ENCODE data around the gene PDZD2.

DNA sequence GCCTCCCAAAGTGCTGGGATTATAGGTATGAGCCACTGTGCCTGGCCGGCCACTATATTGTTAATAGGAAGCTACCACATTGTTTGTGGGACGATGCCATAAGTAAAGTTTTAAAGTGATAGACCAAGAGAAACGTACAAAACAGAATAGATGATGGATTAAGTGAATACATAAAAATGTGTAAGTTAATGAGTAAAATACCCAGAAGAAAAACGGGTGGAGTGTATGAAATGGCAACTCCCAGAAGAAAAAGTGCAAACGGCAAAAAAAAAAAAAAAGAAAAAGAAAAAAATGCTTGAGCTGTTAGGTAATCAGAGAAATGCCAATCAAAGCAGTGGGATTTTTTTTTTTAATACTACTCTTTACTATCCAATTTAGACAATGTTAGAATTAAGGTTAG lies 246.0 kb downstream of the PDZD2 start:
- TF ChIP-seq, protein P1, sequence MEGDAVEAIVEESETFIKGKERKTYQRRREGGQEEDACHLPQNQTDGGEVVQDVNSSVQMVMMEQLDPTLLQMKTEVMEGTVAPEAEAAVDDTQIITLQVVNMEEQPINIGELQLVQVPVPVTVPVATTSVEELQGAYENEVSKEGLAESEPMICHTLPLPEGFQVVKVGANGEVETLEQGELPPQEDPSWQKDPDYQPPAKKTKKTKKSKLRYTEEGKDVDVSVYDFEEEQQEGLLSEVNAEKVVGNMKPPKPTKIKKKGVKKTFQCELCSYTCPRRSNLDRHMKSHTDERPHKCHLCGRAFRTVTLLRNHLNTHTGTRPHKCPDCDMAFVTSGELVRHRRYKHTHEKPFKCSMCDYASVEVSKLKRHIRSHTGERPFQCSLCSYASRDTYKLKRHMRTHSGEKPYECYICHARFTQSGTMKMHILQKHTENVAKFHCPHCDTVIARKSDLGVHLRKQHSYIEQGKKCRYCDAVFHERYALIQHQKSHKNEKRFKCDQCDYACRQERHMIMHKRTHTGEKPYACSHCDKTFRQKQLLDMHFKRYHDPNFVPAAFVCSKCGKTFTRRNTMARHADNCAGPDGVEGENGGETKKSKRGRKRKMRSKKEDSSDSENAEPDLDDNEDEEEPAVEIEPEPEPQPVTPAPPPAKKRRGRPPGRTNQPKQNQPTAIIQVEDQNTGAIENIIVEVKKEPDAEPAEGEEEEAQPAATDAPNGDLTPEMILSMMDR (IDR thresholded peaks at IDR 0.05 in 2 of 3, conservative IDR thresholded peaks at IDR 0.05 in 1 of 3; ENCODE audit: borderline replicate concordance in 1 of 3, insufficient read depth in 1 of 3, low read depth in 2 of 3, low read length in 2 of 3): no peak
- TF ChIP-seq POLR2A (IDR thresholded peaks at IDR 0.05; ENCODE audit: borderline replicate concordance, extremely low read depth, insufficient read depth, insufficient read length) (no peak), EZH2phosphoT487 (IDR thresholded peaks at IDR 0.05; ENCODE audit: borderline replicate concordance) (no peak), POLR2AphosphoS5 (IDR thresholded peaks at IDR 0.05; ENCODE audit: low read depth, low read length) (no peak), EZH2 (IDR thresholded peaks at IDR 0.05) (no peak)
